Stimulated activated CD4-positive, alpha-beta T cell treated with anti-CD3 and anti-CD28 coated beads, Interleukin-4, amount 100 ng/mL, for 48 hours (primary cell): ENCODE results near the gene SIK3.

Source experiments
- DNase-seq, 2 donors: peaks; one replicate each; pipeline ENCODE4 v3.0.0-alpha.2; 2020; ENCODE audit warnings: low read depth in 2 of 2

Gene SIK3

GRCh38 chr11:117009905-117010605 lies 88.2 kb downstream of the SIK3 start:
- DNase-seq, result no peak

- DNase-seq, result no peak
Observed at GRCh38 chr11:117005758-117006157, 92.5 kb downstream of the SIK3 start.

GRCh38 chr11:117002639-117003299 lies 95.5 kb downstream of the SIK3 start:
- no peak for DNase-seq

- DNase-seq, result no peak
Observed at GRCh38 chr11:117000014-117000737, 98.1 kb downstream of the SIK3 start.

GRCh38 chr11:116997071-116997470 lies 101.2 kb downstream of the SIK3 start:
- DNase-seq, result no peak

GRCh38 chr11:116994195-116994594 lies 104.0 kb downstream of the SIK3 start:
- no peak for DNase-seq

GRCh38 chr11:116993599-116993998 lies 104.6 kb downstream of the SIK3 start:
- no peak for DNase-seq

GRCh38 chr11:116991491-116991890 lies 106.7 kb downstream of the SIK3 start:
- DNase-seq, result no peak

- DNase-seq, result no peak
Observed at GRCh38 chr11:116990811-116991210, 107.4 kb downstream of the SIK3 start.

GRCh38 chr11:116990061-116990473 lies 108.2 kb downstream of the SIK3 start:
- DNase-seq, result no peak

- no peak for DNase-seq
Observed at GRCh38 chr11:116989184-116989583, 109.0 kb downstream of the SIK3 start.

GRCh38 chr11:116986521-116987105 lies 111.6 kb downstream of the SIK3 start:
- DNase-seq, result no peak

- DNase-seq, result no peak
Observed at GRCh38 chr11:116984589-116984988, 113.6 kb downstream of the SIK3 start.

GRCh38 chr11:116984186-116984585 lies 114.0 kb downstream of the SIK3 start:
- DNase-seq, result no peak

- DNase-seq, result no peak
Observed at GRCh38 chr11:116981266-116981885, 116.9 kb downstream of the SIK3 start.

GRCh38 chr11:116980136-116980793 lies 118.0 kb downstream of the SIK3 start:
- DNase-seq, result no peak

GRCh38 chr11:116976941-116977570 lies 121.2 kb downstream of the SIK3 start:
- DNase-seq, result no peak

- no peak for DNase-seq
Observed at GRCh38 chr11:116975661-116976060, 122.6 kb downstream of the SIK3 start.

- DNase-seq, result no peak
Observed at GRCh38 chr11:116973270-116973669, 125.0 kb downstream of the SIK3 start.

- DNase-seq, result no peak
Observed at GRCh38 chr11:116972691-116973090, 125.5 kb downstream of the SIK3 start.
